Neural crest cell (in vitro differentiated cells): ENCODE results near the gene SF3B4. TPM values are rescaled to one million over a fixed set of nuclear protein-coding genes. Genes with fewer than 3 reads are reported as not detected.
"Not testable (repeated sequence)": the region's sequence is repeated elsewhere in the genome, so short reads cannot be mapped to it uniquely, and the experiment has no call there.

ENCODE experiments used
- DNase-seq: peaks from one replicate; pipeline ENCODE4 v3.0.0; 2021; ENCODE audit warnings: low read depth, mixed read lengths, low spot score
- H3K27ac Mint-ChIP-seq: one replicate; pipeline ENCODE4 v1.8.0; 2021; ENCODE audit warnings: mild to moderate bottlenecking, mixed read lengths; ENCODE audit not compliant: unreplicated experiment
- H3K27me3 Mint-ChIP-seq: 2 replicates; pipeline ENCODE4 v1.8.0; 2021; ENCODE audit warnings: low read depth, mild to moderate bottlenecking, mixed read lengths
- H3K36me3 Mint-ChIP-seq: 2 replicates; pipeline ENCODE4 v1.8.0; 2021; ENCODE audit warnings: low read depth, mild to moderate bottlenecking, mixed read lengths
- H3K4me1 Mint-ChIP-seq: 2 replicates; pipeline ENCODE4 v1.8.0; 2021; ENCODE audit warnings: mixed read lengths
- H3K4me3 Mint-ChIP-seq: one replicate; pipeline ENCODE4 v1.8.0; 2021; ENCODE audit warnings: mild to moderate bottlenecking, mixed read lengths
- H3K9me3 Mint-ChIP-seq: 2 replicates; pipeline ENCODE4 v1.8.0; 2021; ENCODE audit warnings: mixed read lengths
- CTCF ChIP-seq: fragments of 200-600 bp; sonication (generic); conservative IDR thresholded peaks from 2 replicates; pipeline ENCODE4 v1.5.0; 2021; ENCODE audit warnings: antibody characterized with exemption, mild to moderate bottlenecking
- total RNA-seq: library from RNA; stranded (reverse); gene quantifications from 2 replicates; pipeline ENCODE4 v1.2.1, GENCODE V29; 2021

The SF3B4 gene
- total RNA-seq, 1 donor from 2014 or later: 90.9 TPM

GRCh38 chr1:149887456-149888246 is 40.0 kb downstream of the SF3B4 start:
- peaks cover 5% of the 10 kb centered on the region for H3K4me1 Mint-ChIP-seq
- no peaks in the 10 kb centered on the region for H3K36me3 Mint-ChIP-seq
- no peak overlapping the region for H3K27ac Mint-ChIP-seq
- TF ChIP-seq CTCF: no peak
- H3K9me3 Mint-ChIP-seq: no peaks in the 10 kb centered on the region
- DNase-seq: peak; percentile 60
- no peak overlapping the region for H3K4me3 Mint-ChIP-seq
- H3K27me3 Mint-ChIP-seq: no peaks in the 10 kb centered on the region

- H3K27me3 Mint-ChIP-seq, H3K36me3 Mint-ChIP-seq, H3K4me1 Mint-ChIP-seq, H3K27ac Mint-ChIP-seq, DNase-seq, H3K9me3 Mint-ChIP-seq, H3K4me3 Mint-ChIP-seq: not testable (repeated sequence)
These were observed 40.5 kb downstream of the SF3B4 start for GRCh38 chr1:149887196-149887455.

- Mint-ChIP-seq H3K27me3 (no peaks in the 10 kb centered on the region), H3K4me1 (peaks cover 5% of the 10 kb centered on the region), H3K9me3 (no peaks in the 10 kb centered on the region), H3K27ac (no peak overlapping the region), H3K4me3 (no peak overlapping the region), H3K36me3 (no peaks in the 10 kb centered on the region)
- peak; percentile 83 for DNase-seq
- no peak for TF ChIP-seq CTCF
These were observed 41.0 kb downstream of the SF3B4 start for GRCh38 chr1:149886396-149887195.

GRCh38 chr1:149886121-149886395 is 41.5 kb downstream of the SF3B4 start:
- not testable (repeated sequence) for H3K27ac Mint-ChIP-seq, H3K36me3 Mint-ChIP-seq, H3K4me3 Mint-ChIP-seq

GRCh38 chr1:149885339-149886120 is 42.1 kb downstream of the SF3B4 start:
- no peak for TF ChIP-seq CTCF
- Mint-ChIP-seq H3K4me1 (peaks cover 5% of the 10 kb centered on the region), H3K27ac (no peak overlapping the region), H3K27me3 (no peaks in the 10 kb centered on the region), H3K9me3 (no peaks in the 10 kb centered on the region), H3K4me3 (no peak overlapping the region), H3K36me3 (no peaks in the 10 kb centered on the region)
- DNase-seq: peak; percentile 61

More at GRCh38 chr1:149886121-149886395, 41.5 kb downstream of the SF3B4 start:
- not testable (repeated sequence) for H3K27me3 Mint-ChIP-seq, H3K9me3 Mint-ChIP-seq, DNase-seq, H3K4me1 Mint-ChIP-seq

GRCh38 chr1:149884433-149885338 is 42.9 kb downstream of the SF3B4 start:
- Mint-ChIP-seq H3K27me3 (no peaks in the 10 kb centered on the region), H3K9me3 (no peaks in the 10 kb centered on the region), H3K27ac (no peak overlapping the region), H3K4me3 (no peak overlapping the region), H3K36me3 (no peaks in the 10 kb centered on the region), H3K4me1 (peaks cover 1% of the 10 kb centered on the region)
- no peak for TF ChIP-seq CTCF
- no peak for DNase-seq
